NCI-H748 (cell line): Measurements from ENCODE around the gene AOX1.
"Not testable (repeated sequence)": the region's sequence is repeated elsewhere in the genome, so short reads cannot be mapped to it uniquely, and the experiment has no call there.

Source experiments
- DNase-seq: peaks from one replicate; lab custom pipeline; 2025; ENCODE audit not compliant: unreplicated experiment; lab: John Stamatoyannopoulos, UW

AOX1 gene

GRCh38 chr2:200600549-200601225 is 14.9 kb downstream of the AOX1 start:
- DNase-seq = no peak

GRCh38 chr2:200602584-200602983 is 16.8 kb downstream of the AOX1 start:
- no peak for DNase-seq

GRCh38 chr2:200603972-200604371 is 18.2 kb downstream of the AOX1 start:
- DNase-seq = no peak

GRCh38 chr2:200604571-200605255 is 18.9 kb downstream of the AOX1 start:
- DNase-seq = no peak

- DNase-seq = no peak
Observed at GRCh38 chr2:200608341-200609027, 22.7 kb downstream of the AOX1 start.

- DNase-seq = no peak
Observed at GRCh38 chr2:200609028-200609614, 23.3 kb downstream of the AOX1 start.

GRCh38 chr2:200610217-200610616 is 24.4 kb downstream of the AOX1 start:
- not testable (repeated sequence) for DNase-seq

GRCh38 chr2:200613692-200614091 is 27.9 kb downstream of the AOX1 start:
- no peak for DNase-seq

GRCh38 chr2:200614249-200614648 is 28.4 kb downstream of the AOX1 start:
- no peak for DNase-seq

- DNase-seq = no peak
Observed at GRCh38 chr2:200615247-200615646, 29.4 kb downstream of the AOX1 start.

- no peak for DNase-seq
Observed at GRCh38 chr2:200616193-200616592, 30.4 kb downstream of the AOX1 start.

GRCh38 chr2:200616656-200617055 is 30.8 kb downstream of the AOX1 start:
- no peak for DNase-seq

- DNase-seq = no peak
Observed at GRCh38 chr2:200617156-200618053, 31.6 kb downstream of the AOX1 start.

- no peak for DNase-seq
Observed at GRCh38 chr2:200618054-200618419, 32.2 kb downstream of the AOX1 start.

- DNase-seq = no peak
Observed at GRCh38 chr2:200618590-200619021, 32.8 kb downstream of the AOX1 start.

- DNase-seq = no peak
Observed at GRCh38 chr2:200619279-200619678, 33.5 kb downstream of the AOX1 start.

GRCh38 chr2:200620606-200621390 is 35.0 kb downstream of the AOX1 start:
- no peak for DNase-seq

- DNase-seq = no peak
Observed at GRCh38 chr2:200622106-200622505, 36.3 kb downstream of the AOX1 start.

GRCh38 chr2:200624026-200624425 is 38.2 kb downstream of the AOX1 start:
- no peak for DNase-seq

- no peak for DNase-seq
Observed at GRCh38 chr2:200624658-200625057, 38.8 kb downstream of the AOX1 start.
